H1 (cell line): Measurements from ENCODE around the gene PDC. TPM values are rescaled to one million over a fixed set of nuclear protein-coding genes. Genes with fewer than 3 reads are reported as not detected.

Experiments used
- CREB1 ChIP-seq: IDR thresholded peaks from 2 replicates; pipeline ENCODE4 v1.6.1; 2012; ENCODE audit warnings: inconsistent platforms
- GTF2F1 ChIP-seq: IDR thresholded peaks from 2 replicates; pipeline ENCODE4 v1.6.1; 2012; ENCODE audit warnings: low read depth, low read length, improper control_type of control experiment, borderline replicate concordance
- NRF1 ChIP-seq: IDR thresholded peaks from 2 replicates; pipeline ENCODE4 v1.6.1; 2011; ENCODE audit warnings: mild to moderate bottlenecking, low read depth, low read length, improper control_type of control experiment
- RAD21 ChIP-seq, 2 experiments: IDR thresholded peaks in 1 of 2; conservative IDR thresholded peaks in 1 of 2; 2 replicates each; pipeline ENCODE4 v1.6.1; 2011; ENCODE audit warnings: low read depth in 2 of 2, low read length in 2 of 2, improper control_type of control experiment in 1 of 2, inconsistent platforms in 1 of 2, mild to moderate bottlenecking in 1 of 2, moderate library complexity in 1 of 2
- SAP30 ChIP-seq: fragments of 300-600 bp; sonication (generic); IDR thresholded peaks from 2 replicates; pipeline ENCODE4 v1.7.1; 2012; ENCODE audit warnings: low read length, moderate library complexity, mild to moderate bottlenecking, inconsistent platforms; ENCODE audit not compliant: insufficient read depth, insufficient replicate concordance
- SIN3A ChIP-seq, 2 experiments: IDR thresholded peaks in 1 of 2; conservative IDR thresholded peaks in 1 of 2; 2 replicates each; pipeline ENCODE4 v1.6.1; 2011 to 2012; ENCODE audit warnings: low read length in 2 of 2, improper control_type of control experiment in 1 of 2, low read depth in 1 of 2, mild to moderate bottlenecking in 1 of 2
- SIRT6 ChIP-seq: IDR thresholded peaks from one replicate; pipeline ENCODE4 v1.7.1; 2012; ENCODE audit warnings: low read length, inconsistent platforms
- TAF1 ChIP-seq: IDR thresholded peaks from 2 replicates; pipeline ENCODE4 v1.6.1; 2011; ENCODE audit warnings: mild to moderate bottlenecking, low read depth, low read length
- polyA plus RNA-seq, 7 experiments: library from polyadenylated mRNA; depleted of rRNA in 3 of 7; stranded (reverse) in 5 of 7; unstranded in 2 of 7; fragments of >200 nt in 5 of 7; fragments of 200-250 nt in 2 of 7; gene quantifications; 1 replicate in 5 of 7; 2 replicates in 1 of 7; 4 replicates in 1 of 7; pipeline versions ENCODE4 v1.2.1 to v1.2.3, GENCODE V29; 2011 to 2013; ENCODE audit warnings: missing spikeins in 2 of 7, mixed read lengths in 2 of 7
- total RNA-seq: library from RNA; stranded (reverse); fragmentation: NEBNext Ultra II Directional; extraction: Animal tissue kit (Norgen Biotek cat#: 25700); gene quantifications from 2 replicates; pipeline ENCODE4 v1.2.1, GENCODE V29; 2021

PDC gene
- total and polyA plus RNA-seq, 2 of the 8 experiments (the other 6 are each of a cell fraction or from before 2014, with no cell fraction given): not detected

DNA sequence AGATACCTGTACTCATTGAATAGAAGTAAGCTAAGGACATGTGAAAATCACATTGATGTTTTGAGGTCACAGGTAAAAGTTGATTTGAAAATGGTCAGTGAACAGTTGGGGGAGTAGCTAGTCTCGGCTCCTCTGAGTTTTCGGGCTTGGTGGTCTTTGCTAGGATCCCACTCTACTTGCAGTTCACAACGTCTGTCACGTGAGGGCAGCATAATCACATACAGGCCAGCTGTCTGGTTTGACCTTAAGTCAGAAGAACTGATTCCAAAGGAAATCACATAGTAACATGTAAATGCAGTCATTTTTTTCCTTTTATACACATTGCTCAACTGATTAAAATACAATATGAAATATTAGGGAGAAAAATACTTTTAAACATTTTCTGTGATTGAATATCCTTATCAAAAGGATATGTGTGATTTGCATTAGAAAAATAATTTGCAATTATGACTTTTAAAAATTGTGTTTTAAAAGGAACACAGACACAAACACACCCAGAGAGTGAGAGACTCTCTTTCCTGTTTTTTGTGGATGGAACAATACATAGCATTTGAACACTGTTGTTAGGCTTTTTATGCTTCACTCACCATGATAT lies 21.8 kb upstream of the PDC start (continued):
- TF ChIP-seq SIN3A (conservative IDR thresholded peaks at IDR 0.05 in 1 of 2, IDR thresholded peaks at IDR 0.05 in 1 of 2; ENCODE audit: low read depth in 1 of 2, low read length in 2 of 2) (no peak), SIRT6 (no peak), GTF2F1 (no peak), CREB1 (no peak), RAD21 (IDR thresholded peaks at IDR 0.05 in 1 of 2, conservative IDR thresholded peaks at IDR 0.05 in 1 of 2; ENCODE audit: low read depth in 2 of 2, low read length in 2 of 2) (peak; percentile 96 to 99), SAP30 (no peak), NRF1 (no peak), TAF1 (no peak)
